SU-DHL-6 (cell line): Measurements from ENCODE around the gene OLIG2.

Source experiments
- H2AFZ ChIP-seq: fragments of 200-600 bp; sonication (generic); 2 replicates; pipeline ENCODE4 v1.6.1; 2014; ENCODE audit warnings: low read depth, mild to moderate bottlenecking, moderate library complexity, mixed read lengths, antibody characterized with exemption, low read length; ENCODE audit not compliant: severe bottlenecking
- H3F3A ChIP-seq: fragments of 200-600 bp; shearing (Covaris generic); 2 replicates; pipeline ENCODE4 v1.6.0; 2016; ENCODE audit warnings: antibody characterized with exemption, mild to moderate bottlenecking; ENCODE audit not compliant: insufficient read depth
- H3K27ac ChIP-seq: fragments of 200-600 bp; sonication (generic); 2 replicates; pipeline ENCODE4 v1.5.1; 2016; ENCODE audit warnings: low read depth, mild to moderate bottlenecking, low read length, moderate library complexity, mixed read lengths
- H3K27me3 ChIP-seq: fragments of 200-600 bp; sonication (generic), shearing (Covaris generic); 2 replicates; pipeline ENCODE4 v1.6.0; 2014; ENCODE audit warnings: mild to moderate bottlenecking, low read length
- H3K36me3 ChIP-seq: fragments of 200-600 bp; sonication (generic); 2 replicates; pipeline ENCODE4 v1.6.1; 2014; ENCODE audit warnings: mild to moderate bottlenecking, low read length, mixed read lengths
- H3K4me2 ChIP-seq: fragments of 300-600, 200-600 bp; shearing (Covaris generic), sonication (generic); 2 replicates; pipeline ENCODE4 v1.6.0; 2014; ENCODE audit warnings: low read length, low read depth, mild to moderate bottlenecking; ENCODE audit not compliant: poor library complexity, severe bottlenecking
- H3K4me3 ChIP-seq: fragments of 200-600 bp; sonication (generic); 2 replicates; pipeline ENCODE4 v1.5.1; 2014; ENCODE audit warnings: antibody characterized with exemption, low read length, mild to moderate bottlenecking, mixed read lengths; ENCODE audit not compliant: insufficient read depth, poor library complexity, severe bottlenecking
- H3K79me2 ChIP-seq: fragments of 200-600 bp; sonication (generic); 2 replicates; pipeline ENCODE4 v1.6.1; 2014; ENCODE audit warnings: mild to moderate bottlenecking, low read length, moderate library complexity; ENCODE audit not compliant: insufficient read depth
- H3K9ac ChIP-seq: fragments of 200-600 bp; sonication (generic); 2 replicates; pipeline ENCODE4 v1.7.0; 2014; ENCODE audit warnings: mild to moderate bottlenecking, low read length
- H3K9me2 ChIP-seq: fragments of 200-600 bp; sonication (generic); replicated peaks from 2 replicates; pipeline ENCODE4 v1.6.1; 2014; ENCODE audit warnings: low read length; ENCODE audit not compliant: insufficient read depth
- H3K9me3 ChIP-seq: fragments of 200-600 bp; sonication (generic); 2 replicates; pipeline ENCODE4 v1.6.1; 2014; ENCODE audit warnings: low read length, mixed read lengths; ENCODE audit not compliant: insufficient read depth
- H4K20me1 ChIP-seq: fragments of 200-600 bp; sonication (generic); 2 replicates; pipeline ENCODE4 v1.6.1; 2014; ENCODE audit warnings: low read depth, mild to moderate bottlenecking, antibody characterized with exemption, low read length, moderate library complexity, mixed read lengths
- CTCF ChIP-seq: fragments of 200-600 bp; sonication (generic); IDR thresholded peaks from one replicate; pipeline ENCODE4 v1.5.1; 2017; ENCODE audit warnings: antibody characterized with exemption, mild to moderate bottlenecking, low read length, moderate library complexity; ENCODE audit not compliant: insufficient read depth, poor library complexity, severe bottlenecking
- EZH2phosphoT487 ChIP-seq: fragments of 200-600 bp; sonication (generic), shearing (Covaris generic); conservative IDR thresholded peaks from 2 replicates; pipeline ENCODE4 v1.6.1; 2018; ENCODE audit warnings: mild to moderate bottlenecking, antibody characterized with exemption, low read length, moderate library complexity, mixed read lengths

Gene OLIG2

GRCh38 chr21:33026878-33027400, 1.2 kb downstream of the OLIG2 start:
- no peak overlapping the region for H2AFZ ChIP-seq

GRCh38 chr21:33027401-33028286, 1.9 kb downstream of the OLIG2 start:
- Histone ChIP-seq H3K79me2 (no peaks in the 10 kb centered on the region), H3K4me3 (no peak overlapping the region), H3K9me2 (no peaks in the 10 kb centered on the region), H2AFZ (no peak overlapping the region), H3K27me3 (no peaks in the 10 kb centered on the region), H3K27ac (no peak overlapping the region), H3K9me3 (no peaks in the 10 kb centered on the region), H4K20me1 (no peaks in the 10 kb centered on the region), H3K36me3 (no peaks in the 10 kb centered on the region), H3K9ac (no peak overlapping the region), H3K4me2 (no peak overlapping the region), H3F3A (no peaks in the 10 kb centered on the region)
- TF ChIP-seq EZH2phosphoT487 (no peak), CTCF (no peak)

More at GRCh38 chr21:33026878-33027400, 1.2 kb downstream of the OLIG2 start:
- H3K9me3 ChIP-seq = no peaks in the 10 kb centered on the region
- no peaks in the 10 kb centered on the region for H3F3A ChIP-seq
- TF ChIP-seq CTCF (no peak), EZH2phosphoT487 (no peak)
- H3K27me3 ChIP-seq = no peaks in the 10 kb centered on the region
- no peak overlapping the region for H3K27ac ChIP-seq
- H3K4me2 ChIP-seq = no peak overlapping the region
- no peak overlapping the region for H3K4me3 ChIP-seq
- H4K20me1 ChIP-seq = no peaks in the 10 kb centered on the region
- no peak overlapping the region for H3K9ac ChIP-seq
- no peaks in the 10 kb centered on the region for H3K9me2 ChIP-seq
- H3K36me3 ChIP-seq = no peaks in the 10 kb centered on the region
- H3K79me2 ChIP-seq = no peaks in the 10 kb centered on the region

- H3K4me2 ChIP-seq = no peak overlapping the region
Measured at GRCh38 chr21:33028287-33028670, 2.5 kb downstream of the OLIG2 start.

More at GRCh38 chr21:33028287-33028670, 2.5 kb downstream of the OLIG2 start:
- Histone ChIP-seq H3K27ac (no peak overlapping the region), H3K9me3 (no peaks in the 10 kb centered on the region), H3K4me3 (no peak overlapping the region), H3K79me2 (no peaks in the 10 kb centered on the region), H3K9ac (no peak overlapping the region), H4K20me1 (no peaks in the 10 kb centered on the region), H3K36me3 (no peaks in the 10 kb centered on the region), H3F3A (no peaks in the 10 kb centered on the region), H3K9me2 (no peaks in the 10 kb centered on the region), H3K27me3 (no peaks in the 10 kb centered on the region), H2AFZ (no peak overlapping the region)
- no peak for TF ChIP-seq EZH2phosphoT487
- TF ChIP-seq CTCF = no peak
